ENCODE measurements around the gene UNC79.
A peak's percentile ranks its signal among the peaks of the same experiment; 100 is the strongest.

Gene UNC79

DNA sequence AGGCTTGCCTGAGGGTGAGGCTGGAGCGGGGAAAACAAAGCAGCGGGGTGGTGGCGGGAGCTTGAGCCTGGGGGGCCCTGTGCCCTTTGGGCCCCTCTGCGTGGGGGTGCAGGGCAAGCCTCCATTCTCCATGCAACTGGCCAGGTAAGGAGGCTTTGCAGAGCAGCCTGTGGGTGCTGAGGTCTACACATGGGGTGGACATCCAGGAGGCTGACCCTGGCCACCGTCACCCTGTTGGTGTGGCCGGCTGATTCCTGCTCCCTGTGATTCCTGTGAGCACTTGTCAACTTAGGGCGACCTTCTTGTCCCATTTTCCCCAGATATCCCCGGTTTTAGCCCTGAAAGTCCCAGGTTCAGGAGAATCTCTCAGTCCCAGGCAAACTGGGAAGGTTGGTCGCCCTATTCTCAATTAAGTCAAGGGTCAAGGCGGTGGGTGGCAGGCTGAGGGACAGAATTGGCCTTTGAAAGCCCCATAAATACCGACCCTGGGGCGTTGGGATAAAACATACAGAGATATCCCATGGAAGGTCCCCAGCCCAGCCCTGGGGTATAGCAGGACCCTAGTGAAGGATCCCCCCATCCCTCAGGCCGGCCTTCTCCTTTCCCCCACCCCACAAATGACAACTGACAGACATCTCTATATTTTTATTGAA, 287.1 kb downstream of the UNC79 start:
- in situ Hi-C loops (cut with MboI; ENCODE audit: low sequenced_read_pairs, unreplicated experiment), result no loop called here
- peak; percentile 26 for DNase-seq (ENCODE audit: low spot score)
- TF ChIP-seq CTCF (IDR thresholded peaks at IDR 0.05; ENCODE audit: borderline replicate concordance, control extremely low read depth, extremely low read depth, insufficient read depth, missing control alignments), result no peak

DNA sequence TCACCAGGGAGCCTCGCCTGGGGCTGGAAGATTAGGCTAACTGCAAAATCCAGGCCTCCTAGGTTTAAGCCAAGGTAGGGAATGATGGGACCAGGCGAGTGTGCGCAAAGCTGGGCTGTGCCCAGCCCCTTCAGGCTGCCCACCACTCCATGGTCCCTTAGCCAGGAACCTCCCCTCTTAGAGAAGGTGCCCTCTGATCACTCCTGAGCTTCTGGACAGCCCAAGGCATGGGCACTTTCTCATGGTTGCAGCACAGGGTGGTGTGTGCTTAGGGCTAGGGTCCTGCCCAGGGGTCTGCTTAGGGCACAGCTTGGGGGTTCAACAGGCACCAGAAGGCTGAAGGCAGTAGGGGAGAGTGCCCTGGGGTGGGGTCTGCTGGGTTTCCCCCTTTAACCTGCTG, 288.5 kb downstream of the UNC79 start:
- TF ChIP-seq CTCF (IDR thresholded peaks at IDR 0.05; ENCODE audit: borderline replicate concordance, control extremely low read depth, extremely low read depth, insufficient read depth, missing control alignments), result no peak
- no peak for DNase-seq (ENCODE audit: low spot score)
- in situ Hi-C loops (cut with MboI; ENCODE audit: low sequenced_read_pairs, unreplicated experiment), result no loop called here

DNA sequence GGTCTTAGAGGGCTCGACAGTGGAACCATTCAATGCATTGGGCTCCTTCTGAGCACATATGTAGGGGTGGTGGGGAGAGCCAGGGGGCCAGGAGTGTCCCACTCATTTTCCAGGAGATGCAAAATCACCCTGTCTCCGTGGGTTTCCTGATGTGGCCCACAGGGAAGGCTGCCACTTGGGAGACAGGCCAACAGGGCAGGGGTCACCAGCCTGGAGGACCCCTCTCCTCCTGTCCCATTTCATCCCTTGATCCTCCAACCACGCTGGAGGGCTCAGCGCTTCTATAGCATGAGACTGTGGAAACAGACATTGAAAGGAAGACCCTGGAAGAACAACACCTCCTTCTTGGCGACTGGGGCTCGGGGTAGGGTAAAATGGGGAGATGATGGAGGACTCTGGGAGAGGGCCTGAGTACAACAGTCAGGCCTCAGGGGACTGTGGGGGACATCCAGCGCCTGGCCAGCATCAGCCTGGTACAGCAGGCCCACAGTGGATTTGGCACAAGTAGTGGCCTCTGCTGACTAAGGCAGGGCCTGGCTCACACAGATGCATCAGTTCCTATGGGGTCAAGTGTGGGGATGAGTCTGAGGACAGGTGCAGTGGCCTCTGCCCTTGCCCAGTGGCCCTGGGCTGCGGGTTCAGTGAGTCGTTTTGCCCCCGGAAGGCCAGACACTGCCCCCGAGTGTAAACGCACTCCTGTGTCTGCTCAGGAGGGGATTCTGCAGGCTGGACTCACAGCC, 289.5 kb downstream of the UNC79 start:
- in situ Hi-C loops (cut with MboI; ENCODE audit: low sequenced_read_pairs, unreplicated experiment), result no loop called here
- no peak for TF ChIP-seq CTCF (IDR thresholded peaks at IDR 0.05; ENCODE audit: borderline replicate concordance, control extremely low read depth, extremely low read depth, insufficient read depth, missing control alignments)
- DNase-seq (ENCODE audit: low spot score), result no peak

- DNase-seq (ENCODE audit: low spot score), result no peak
- in situ Hi-C loops (cut with MboI; ENCODE audit: low sequenced_read_pairs, unreplicated experiment), result no loop called here
- TF ChIP-seq CTCF (IDR thresholded peaks at IDR 0.05; ENCODE audit: borderline replicate concordance, control extremely low read depth, extremely low read depth, insufficient read depth, missing control alignments), result no peak
These were observed 290.3 kb downstream of the UNC79 start for GRCh38 chr14:93720981-93721483.

- DNase-seq (ENCODE audit: low spot score), result no peak
- no peak for TF ChIP-seq CTCF (IDR thresholded peaks at IDR 0.05; ENCODE audit: borderline replicate concordance, control extremely low read depth, extremely low read depth, insufficient read depth, missing control alignments)
- in situ Hi-C loops (cut with MboI; ENCODE audit: low sequenced_read_pairs, unreplicated experiment), result no loop called here
These were observed 292.3 kb downstream of the UNC79 start for GRCh38 chr14:93723001-93723400.

DNA sequence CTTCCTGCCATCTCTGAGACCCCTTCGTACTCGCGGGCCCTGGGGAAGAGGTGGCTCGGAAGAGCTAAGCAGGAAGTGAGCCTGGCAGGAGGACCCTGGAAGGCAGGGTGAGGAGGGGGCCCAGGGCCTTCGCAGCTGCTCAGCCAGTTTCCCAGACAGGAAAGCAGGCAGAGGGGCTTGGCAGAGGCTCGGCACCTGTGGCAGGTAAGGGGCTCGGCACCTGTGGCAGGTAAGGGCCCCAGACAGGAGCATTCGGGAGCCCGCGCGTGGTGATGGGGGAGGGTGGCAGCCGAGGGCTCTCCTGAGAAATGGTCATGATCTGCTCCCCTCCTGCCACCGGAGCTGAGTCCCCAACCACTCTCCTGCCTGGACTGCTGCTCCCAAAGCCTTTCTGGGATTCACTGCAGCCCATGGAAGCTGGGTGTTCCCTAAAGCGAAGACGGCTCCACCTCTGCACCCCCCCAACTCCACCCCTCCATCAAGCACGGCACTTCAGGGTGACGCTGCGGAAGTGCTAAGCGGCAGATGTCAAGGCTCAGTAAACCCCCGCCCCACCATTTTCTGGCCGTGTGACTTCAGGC, 294.4 kb downstream of the UNC79 start:
- no peak for TF ChIP-seq CTCF (IDR thresholded peaks at IDR 0.05; ENCODE audit: borderline replicate concordance, control extremely low read depth, extremely low read depth, insufficient read depth, missing control alignments)

More for the DNA sequence above, 294.4 kb downstream of the UNC79 start:
- no peak for DNase-seq (ENCODE audit: low spot score)
- in situ Hi-C loops (cut with MboI; ENCODE audit: low sequenced_read_pairs, unreplicated experiment), result no loop called here
